Activated CD4-positive, alpha-beta memory T cell treated with anti-CD3 and anti-CD28 coated beads for 36 hours (primary cell): ENCODE results near the gene RBM20. TPM values are rescaled to one million over a fixed set of nuclear protein-coding genes. Genes with fewer than 3 reads are reported as not detected.

ENCODE experiments used
- CTCF ChIA-PET: fragments of 350-600 bp; sonication (Branson Sonifier 250); formaldehyde crosslinking; loops from one replicate; lab custom pipeline; 2021; ENCODE audit warnings: antibody characterized with exemption, inconsistent platforms; lab: Charles Lee
- POLR2A ChIA-PET: fragments of 350-600 bp; sonication (Branson Sonifier 250); formaldehyde crosslinking; loops from one replicate; lab custom pipeline; 2021; ENCODE audit warnings: antibody characterized with exemption; lab: Charles Lee
- DNase-seq: peaks from one replicate; pipeline ENCODE4 v3.0.0-alpha.2; 2020
- H3K27ac Mint-ChIP-seq: one replicate; pipeline ENCODE4 v1.8.0; 2021; ENCODE audit warnings: mixed read lengths
- H3K27me3 Mint-ChIP-seq: one replicate; pipeline ENCODE4 v1.8.0; 2021; ENCODE audit warnings: mixed read lengths
- H3K36me3 Mint-ChIP-seq: one replicate; pipeline ENCODE4 v1.8.0; 2021; ENCODE audit warnings: mixed read lengths
- H3K4me1 Mint-ChIP-seq: one replicate; pipeline ENCODE4 v1.8.0; 2021; ENCODE audit warnings: low read depth, mixed read lengths
- H3K4me3 Mint-ChIP-seq: one replicate; pipeline ENCODE4 v1.8.0; 2021; ENCODE audit warnings: mild to moderate bottlenecking, mixed read lengths
- H3K9me3 Mint-ChIP-seq: one replicate; pipeline ENCODE4 v1.8.0; 2021; ENCODE audit warnings: mixed read lengths
- intact Hi-C: fragments of 100-400 bp; cut with micrococcal nuclease; formaldehyde crosslinking; loops from one replicate; pipeline ENCODE4 v1.15.1; 2023
- total RNA-seq, 2 experiments: library from RNA; stranded (reverse); gene quantifications; one replicate each; pipeline ENCODE4 v1.2.3, GENCODE V29; 2021

Gene RBM20
- total RNA-seq, 2 experiments from 2014 or later = not detected

DNA sequence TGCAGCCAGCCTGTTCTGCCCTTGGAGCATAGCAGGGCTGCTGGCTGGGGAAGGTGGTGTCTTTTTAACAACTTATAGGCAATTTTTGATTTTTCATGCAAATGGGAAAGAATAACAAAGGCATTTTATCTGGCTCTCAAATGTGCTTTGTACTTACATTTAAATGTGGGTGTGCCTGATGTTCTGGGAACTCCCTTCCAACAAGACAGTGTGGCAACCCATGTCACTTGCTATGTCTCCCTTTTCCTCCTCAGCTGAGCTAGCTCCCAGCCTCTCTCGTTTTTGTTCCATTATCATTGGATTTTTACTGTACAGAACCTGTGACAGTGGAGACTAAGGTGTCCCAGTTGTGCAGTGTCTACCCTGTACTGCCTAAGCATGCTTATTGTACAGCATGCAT lies 134.1 kb downstream of the RBM20 start:
- POLR2A ChIA-PET = no interaction called here
- no peaks in the 10 kb centered on the region for H3K27me3 Mint-ChIP-seq
- no peaks in the 10 kb centered on the region for H3K36me3 Mint-ChIP-seq
- intact Hi-C loops = no loop called here
- DNase-seq = no peak
- no peak overlapping the region for H3K27ac Mint-ChIP-seq
- peaks cover 46% of the 10 kb centered on the region for H3K4me1 Mint-ChIP-seq
- CTCF ChIA-PET = no interaction called here
- H3K4me3 Mint-ChIP-seq = no peak overlapping the region
- H3K9me3 Mint-ChIP-seq = peaks cover 2% of the 10 kb centered on the region

DNA sequence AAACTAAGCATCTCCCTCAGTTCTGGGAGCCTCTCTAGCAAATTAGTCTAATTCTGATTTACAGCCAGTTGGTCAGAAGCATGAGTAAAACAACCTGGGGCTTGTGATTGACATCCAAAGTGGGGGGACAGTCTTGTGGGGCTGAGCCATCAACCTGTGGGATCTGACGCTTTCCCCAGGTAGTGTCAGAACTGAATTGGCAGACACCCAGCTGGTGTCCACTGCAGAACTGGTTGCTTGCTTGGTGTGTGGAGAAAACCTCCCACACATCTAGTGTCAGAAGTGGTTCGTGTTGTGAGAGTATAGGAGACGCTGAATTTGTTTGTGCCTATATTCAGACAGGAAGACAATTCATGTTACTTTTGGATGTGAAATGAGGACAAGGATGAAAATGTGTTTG lies 135.4 kb downstream of the RBM20 start:
- intact Hi-C loops = no loop called here
- H3K4me1 Mint-ChIP-seq = peaks cover 47% of the 10 kb centered on the region
- H3K9me3 Mint-ChIP-seq = peaks cover 4% of the 10 kb centered on the region
- POLR2A ChIA-PET = no interaction called here
- H3K4me3 Mint-ChIP-seq = no peak overlapping the region
- CTCF ChIA-PET = no interaction called here
- no peak overlapping the region for H3K27ac Mint-ChIP-seq
- no peaks in the 10 kb centered on the region for H3K27me3 Mint-ChIP-seq
- H3K36me3 Mint-ChIP-seq = peaks cover 2% of the 10 kb centered on the region
- peak; percentile 54 for DNase-seq

DNA sequence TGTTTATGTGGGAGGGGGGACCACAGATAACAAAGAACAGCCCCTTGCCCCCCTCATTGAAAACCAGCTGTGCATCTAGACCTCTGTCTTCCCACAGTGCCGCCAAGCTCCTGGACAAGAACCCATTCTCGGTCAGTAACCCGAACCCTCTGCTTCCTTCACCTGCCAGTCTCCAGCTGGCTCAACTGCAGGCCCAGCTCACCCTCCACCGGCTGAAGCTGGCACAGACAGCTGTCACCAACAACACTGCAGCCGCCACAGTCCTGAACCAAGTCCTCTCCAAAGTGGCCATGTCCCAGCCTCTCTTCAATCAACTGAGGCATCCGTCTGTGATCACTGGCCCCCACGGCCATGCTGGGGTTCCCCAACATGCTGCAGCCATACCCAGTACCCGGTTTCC lies 136.6 kb downstream of the RBM20 start:
- Mint-ChIP-seq H3K4me3 (no peak overlapping the region), H3K9me3 (peaks cover 4% of the 10 kb centered on the region), H3K27ac (no peak overlapping the region), H3K4me1 (peaks cover 37% of the 10 kb centered on the region), H3K27me3 (no peaks in the 10 kb centered on the region), H3K36me3 (peaks cover 2% of the 10 kb centered on the region)
- intact Hi-C loops = no loop called here
- POLR2A ChIA-PET = no interaction called here
- CTCF ChIA-PET = interaction anchor here (1.1 kb wide), 1 partner anchor 10 kb away, joined by 3 read pairs; no protein-coding TSS in a partner anchor
- no peak for DNase-seq

DNA sequence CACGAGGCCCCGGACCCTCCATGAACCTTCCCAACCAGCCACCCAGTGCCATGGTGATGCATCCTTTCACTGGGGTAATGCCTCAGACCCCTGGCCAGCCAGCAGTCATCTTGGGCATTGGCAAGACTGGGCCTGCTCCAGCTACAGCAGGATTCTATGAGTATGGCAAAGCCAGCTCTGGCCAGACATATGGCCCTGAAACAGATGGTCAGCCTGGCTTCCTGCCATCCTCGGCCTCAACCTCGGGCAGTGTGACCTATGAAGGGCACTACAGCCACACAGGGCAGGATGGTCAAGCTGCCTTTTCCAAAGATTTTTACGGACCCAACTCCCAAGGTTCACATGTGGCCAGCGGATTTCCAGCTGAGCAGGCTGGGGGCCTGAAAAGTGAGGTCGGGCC lies 137.0 kb downstream of the RBM20 start:
- ChIA-PET CTCF (interaction anchor here (0.7 to 1.1 kb wide), 3 partner anchors 9 to 35 kb away, joined by 3 read pairs; no protein-coding TSS in a partner anchor), POLR2A (no interaction called here)
- no peak overlapping the region for H3K27ac Mint-ChIP-seq
- no peak overlapping the region for H3K4me3 Mint-ChIP-seq
- peaks cover 41% of the 10 kb centered on the region for H3K4me1 Mint-ChIP-seq
- H3K27me3 Mint-ChIP-seq = no peaks in the 10 kb centered on the region
- H3K9me3 Mint-ChIP-seq = peaks cover 4% of the 10 kb centered on the region
- intact Hi-C loops = no loop called here
- DNase-seq = no peak
- peaks cover 2% of the 10 kb centered on the region for H3K36me3 Mint-ChIP-seq

DNA sequence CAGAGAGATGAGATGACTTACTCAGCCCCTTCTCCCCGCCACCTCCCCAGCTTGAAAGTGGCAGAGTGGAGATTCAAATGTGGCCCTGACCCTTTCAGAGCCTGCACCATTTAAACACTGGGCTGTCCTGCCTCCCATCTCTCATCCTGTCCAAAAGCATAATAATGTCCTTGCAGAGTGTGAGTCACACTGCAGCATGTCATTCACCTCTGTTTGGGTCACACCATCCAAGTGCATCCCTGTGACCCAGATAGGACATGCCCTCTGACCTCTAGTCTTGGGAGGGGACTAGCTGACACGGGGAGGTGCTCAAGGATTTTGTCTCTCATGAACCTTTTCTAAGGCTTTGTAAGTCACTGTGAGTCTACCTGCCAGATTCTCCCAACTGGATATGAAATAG lies 138.5 kb downstream of the RBM20 start:
- intact Hi-C loops = loop anchor here (1.0 to 2.0 kb wide), 2 partner anchors 8 to 60 kb away; no protein-coding TSS in a partner anchor
- Mint-ChIP-seq H3K9me3 (peaks cover 4% of the 10 kb centered on the region), H3K4me3 (no peak overlapping the region), H3K27me3 (no peaks in the 10 kb centered on the region), H3K36me3 (peaks cover 2% of the 10 kb centered on the region), H3K27ac (peak overlapping the region; percentile 48), H3K4me1 (peaks cover 36% of the 10 kb centered on the region)
- CTCF ChIA-PET = interaction anchor here (1.0 to 1.8 kb wide), 4 partner anchors 21 to 111 kb away, joined by 3 to 4 read pairs (median 3); no protein-coding TSS in a partner anchor
- no peak for DNase-seq
- POLR2A ChIA-PET = no interaction called here

DNA sequence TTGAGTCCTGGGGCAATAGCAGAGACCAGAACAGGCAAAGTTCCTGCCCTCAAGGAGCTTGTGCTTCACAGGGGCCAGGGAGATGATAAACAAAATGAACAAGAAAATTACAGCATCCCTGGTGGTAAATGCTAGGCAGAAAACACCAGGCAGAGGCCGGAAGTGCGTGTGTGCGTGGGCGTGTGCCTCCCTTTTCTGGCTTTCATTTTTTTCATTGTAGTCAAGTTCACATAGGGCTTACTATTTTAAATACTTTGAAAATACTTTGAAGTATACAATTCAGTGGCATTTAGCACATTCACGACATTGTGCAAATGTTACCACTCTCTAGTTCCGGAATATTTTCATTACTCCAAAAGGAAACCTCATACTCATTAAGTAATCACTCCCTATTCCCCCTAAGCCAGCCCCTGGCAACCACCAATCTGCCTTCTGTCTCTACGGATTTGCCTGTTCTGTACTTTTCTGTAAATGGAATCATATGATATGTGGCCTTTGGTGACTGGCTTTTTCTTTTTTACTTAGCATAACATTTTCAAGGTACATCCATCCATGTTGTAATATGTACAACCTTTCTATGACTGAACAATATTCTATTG lies 139.5 kb downstream of the RBM20 start:
- CTCF ChIA-PET = interaction anchor here (1.0 to 1.8 kb wide), 3 partner anchors 20 to 99 kb away, joined by 3 to 4 read pairs (median 3); no protein-coding TSS in a partner anchor
- peaks cover 4% of the 10 kb centered on the region for H3K9me3 Mint-ChIP-seq
- H3K27me3 Mint-ChIP-seq = no peaks in the 10 kb centered on the region
- H3K27ac Mint-ChIP-seq = peak overlapping the region; percentile 64
- peak; percentile 87 for DNase-seq
- H3K4me1 Mint-ChIP-seq = peaks cover 31% of the 10 kb centered on the region
- intact Hi-C loops = loop anchor here (1.0 to 2.0 kb wide), 2 partner anchors 9 to 59 kb away; no protein-coding TSS in a partner anchor
- H3K36me3 Mint-ChIP-seq = peaks cover 2% of the 10 kb centered on the region
- no peak overlapping the region for H3K4me3 Mint-ChIP-seq
- POLR2A ChIA-PET = interaction anchor here (1.0 kb wide), 1 partner anchor 10 kb away, joined by 4 read pairs; no protein-coding TSS in a partner anchor

DNA sequence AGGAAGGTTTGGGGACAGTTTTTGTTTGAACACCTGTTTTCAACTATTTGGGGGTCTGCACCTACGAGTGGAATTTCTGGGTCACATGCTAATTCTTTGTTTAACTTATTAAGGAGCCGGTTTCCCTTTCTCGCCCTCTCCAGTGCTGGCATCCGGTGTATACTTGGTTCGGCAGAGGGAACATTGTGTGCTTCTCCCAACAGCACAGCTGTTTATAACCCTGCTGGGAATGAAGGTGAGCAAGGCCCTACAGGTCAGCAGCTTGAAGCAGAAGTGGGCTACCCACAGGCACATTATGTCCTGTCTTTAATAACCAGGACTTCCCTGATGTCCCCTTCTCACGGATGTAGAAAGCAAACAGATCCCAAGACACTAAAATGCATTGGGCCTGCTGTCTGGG lies 140.1 kb downstream of the RBM20 start:
- no peaks in the 10 kb centered on the region for H3K27me3 Mint-ChIP-seq
- no peak for DNase-seq
- H3K27ac Mint-ChIP-seq = peak overlapping the region; percentile 64
- peaks cover 2% of the 10 kb centered on the region for H3K36me3 Mint-ChIP-seq
- intact Hi-C loops = no loop called here
- ChIA-PET CTCF (no interaction called here), POLR2A (no interaction called here)
- peaks cover 4% of the 10 kb centered on the region for H3K9me3 Mint-ChIP-seq
- no peak overlapping the region for H3K4me3 Mint-ChIP-seq
- peaks cover 31% of the 10 kb centered on the region for H3K4me1 Mint-ChIP-seq

DNA sequence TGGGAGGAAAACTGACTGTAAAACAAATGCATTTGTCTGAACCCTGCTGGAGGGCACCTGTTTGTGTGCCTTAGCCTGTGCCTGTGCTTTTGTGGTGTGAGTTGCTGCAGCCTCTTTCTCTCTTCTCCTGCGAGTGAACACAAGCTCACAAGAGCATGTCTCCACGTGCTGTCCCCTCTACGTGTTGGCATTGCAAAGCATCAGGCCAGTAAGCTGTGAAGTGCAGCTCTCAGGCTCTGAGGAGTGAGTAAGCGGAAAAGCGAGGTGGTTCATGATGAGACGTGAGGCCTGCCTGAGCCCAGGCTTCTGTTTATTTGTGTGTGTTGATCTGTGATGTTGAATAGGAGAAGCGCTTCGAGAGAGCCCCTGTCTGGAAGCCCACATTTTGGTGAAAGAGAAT lies 142.0 kb downstream of the RBM20 start:
- CTCF ChIA-PET = interaction anchor here (0.7 to 1.1 kb wide), 2 partner anchors 17 to 19 kb away, joined by 3 read pairs; no protein-coding TSS in a partner anchor
- H3K27me3 Mint-ChIP-seq = no peaks in the 10 kb centered on the region
- peaks cover 23% of the 10 kb centered on the region for H3K4me1 Mint-ChIP-seq
- peaks cover 2% of the 10 kb centered on the region for H3K36me3 Mint-ChIP-seq
- peaks cover 4% of the 10 kb centered on the region for H3K9me3 Mint-ChIP-seq
- POLR2A ChIA-PET = no interaction called here
- intact Hi-C loops = no loop called here
- no peak overlapping the region for H3K27ac Mint-ChIP-seq
- DNase-seq = no peak
- no peak overlapping the region for H3K4me3 Mint-ChIP-seq

DNA sequence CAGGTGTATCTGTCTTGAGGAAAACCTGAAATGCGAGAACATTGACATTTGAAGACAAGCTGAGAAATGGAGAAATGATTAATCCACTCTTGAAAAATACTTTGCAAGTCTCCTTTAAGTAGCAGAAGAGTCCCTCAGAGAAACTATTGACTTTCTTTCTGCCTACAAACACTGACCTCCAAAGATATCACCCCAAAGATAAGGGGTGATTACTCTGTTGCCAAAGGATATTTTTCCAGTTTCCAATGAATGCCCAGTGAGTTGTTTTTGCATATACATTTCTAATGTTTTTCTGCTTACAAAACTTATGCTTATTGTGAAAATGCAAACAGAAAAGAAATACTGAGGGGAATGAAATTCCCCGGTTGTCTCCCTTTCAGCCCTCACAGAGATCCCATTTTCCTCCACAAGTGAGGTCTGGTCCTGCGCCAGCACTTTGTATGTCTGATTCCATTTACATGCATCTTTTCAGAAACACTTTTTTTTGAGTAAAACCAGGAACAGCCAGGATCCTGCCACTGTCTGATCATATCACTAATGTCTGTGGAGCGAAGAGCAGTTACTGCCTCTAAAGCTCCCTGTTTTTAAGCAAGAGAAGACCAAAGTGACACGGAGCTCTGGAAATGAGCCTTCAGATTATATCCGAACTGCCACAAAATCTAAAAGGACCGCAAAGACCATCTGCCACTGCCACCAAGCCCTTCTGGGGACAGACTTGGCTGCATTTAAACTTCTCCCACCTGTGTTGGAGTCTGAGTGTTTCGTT lies 144.7 kb downstream of the RBM20 start:
- ChIA-PET POLR2A (no interaction called here), CTCF (no interaction called here)
- no peak overlapping the region for H3K27ac Mint-ChIP-seq
- no peaks in the 10 kb centered on the region for H3K27me3 Mint-ChIP-seq
- H3K9me3 Mint-ChIP-seq = no peaks in the 10 kb centered on the region
- H3K4me1 Mint-ChIP-seq = peaks cover 13% of the 10 kb centered on the region
- H3K36me3 Mint-ChIP-seq = no peaks in the 10 kb centered on the region
- DNase-seq = no peak
- intact Hi-C loops = no loop called here
- no peak overlapping the region for H3K4me3 Mint-ChIP-seq

DNA sequence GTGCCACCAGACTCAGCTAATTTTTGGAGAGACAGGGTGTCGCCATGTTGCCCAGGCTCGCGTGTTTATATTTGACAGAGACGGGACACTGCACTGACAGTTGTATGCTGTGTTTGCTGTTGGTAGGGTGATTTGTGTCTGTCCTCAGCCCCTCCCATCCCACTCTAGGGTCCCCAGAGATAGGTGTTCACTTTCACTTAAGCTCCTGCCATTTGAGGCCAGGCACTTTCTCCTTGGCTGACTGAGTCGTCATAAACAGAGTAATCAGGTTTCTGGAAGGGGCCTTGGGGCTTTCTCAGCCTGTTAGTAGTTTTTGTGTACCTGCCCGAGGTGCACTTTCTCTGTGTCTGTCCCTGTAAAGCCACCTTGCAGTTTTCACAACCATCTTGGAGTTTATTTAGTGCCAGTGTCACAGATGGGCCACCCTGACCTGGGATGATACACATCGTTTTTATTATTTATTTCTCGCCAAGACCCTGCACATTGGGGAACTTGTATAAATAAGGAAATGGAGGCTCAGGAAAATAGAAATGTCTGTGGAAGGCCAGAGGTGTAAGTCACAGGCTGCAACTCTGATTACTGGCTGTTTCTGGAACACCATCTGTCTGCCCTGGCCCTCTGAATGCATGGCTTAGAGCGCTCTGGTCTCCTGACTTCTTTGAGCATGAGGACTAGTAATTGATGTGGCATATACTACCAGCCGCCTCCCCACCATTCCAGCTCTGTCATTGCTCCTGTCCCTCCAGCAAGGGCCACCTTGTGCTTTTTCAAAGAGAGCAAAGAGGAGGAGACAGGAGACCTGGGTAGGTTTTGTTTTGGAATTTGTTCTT lies 145.7 kb downstream of the RBM20 start:
- CTCF ChIA-PET = interaction anchor here (1.1 kb wide), 1 partner anchor 9 kb away, joined by 3 read pairs; no protein-coding TSS in a partner anchor
- H3K27ac Mint-ChIP-seq = no peak overlapping the region
- no peak overlapping the region for H3K4me3 Mint-ChIP-seq

DNA sequence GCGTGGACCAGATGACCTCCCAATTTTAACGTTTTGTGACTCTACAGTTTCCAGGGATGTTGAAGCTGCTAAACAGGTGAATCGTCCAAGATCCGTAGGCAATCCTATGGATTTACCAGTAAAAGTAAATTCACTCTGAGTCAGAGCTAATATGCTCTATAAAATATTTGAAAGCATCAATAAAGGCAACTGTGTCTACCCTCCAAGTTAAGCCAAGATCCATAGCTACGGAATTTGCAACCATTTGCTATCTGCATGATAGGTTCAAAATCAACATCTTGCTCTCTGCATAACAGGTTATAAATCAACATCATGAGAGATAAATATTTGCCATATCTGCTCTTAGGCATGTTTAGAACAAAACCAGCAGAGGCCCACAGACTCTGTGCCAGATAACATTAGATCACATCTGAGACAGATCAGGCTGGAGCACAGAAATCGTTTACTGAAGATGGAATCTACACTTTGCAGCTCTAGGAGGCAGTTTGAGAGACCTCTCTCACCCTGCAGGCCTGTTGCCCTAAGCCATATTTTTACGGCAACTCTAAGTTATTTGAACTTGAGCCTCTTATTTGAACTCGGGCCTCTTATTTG lies 146.9 kb downstream of the RBM20 start:
- Mint-ChIP-seq H3K36me3 (no peaks in the 10 kb centered on the region), H3K27ac (no peak overlapping the region), H3K9me3 (no peaks in the 10 kb centered on the region), H3K27me3 (no peaks in the 10 kb centered on the region), H3K4me3 (no peak overlapping the region), H3K4me1 (peaks cover 2% of the 10 kb centered on the region)
- no peak for DNase-seq
- CTCF ChIA-PET = interaction anchor here (1.1 to 1.6 kb wide), 2 partner anchors 10 to 13 kb away, joined by 3 read pairs; no protein-coding TSS in a partner anchor
- POLR2A ChIA-PET = no interaction called here
- intact Hi-C loops = no loop called here

More for the DNA sequence above, 145.7 kb downstream of the RBM20 start:
- Mint-ChIP-seq H3K36me3 (no peaks in the 10 kb centered on the region), H3K27me3 (no peaks in the 10 kb centered on the region), H3K4me1 (peaks cover 5% of the 10 kb centered on the region), H3K9me3 (no peaks in the 10 kb centered on the region)
- intact Hi-C loops = no loop called here
- no peak for DNase-seq
- POLR2A ChIA-PET = no interaction called here
